ES-I3 (cell line): ENCODE results near the gene FHAD1.

Experiments used
- H3K36me3 ChIP-seq: 2 replicates; pipeline ENCODE4 v1.6.1; 2013; ENCODE audit warnings: mild to moderate bottlenecking, low read length, control low read depth, moderate library complexity; ENCODE audit not compliant: insufficient read depth
- H3K4me1 ChIP-seq: 2 replicates; pipeline ENCODE4 v1.6.1; 2013; ENCODE audit warnings: mild to moderate bottlenecking, control low read depth, low read length; ENCODE audit not compliant: insufficient read depth
- H3K9ac ChIP-seq: 2 replicates; pipeline ENCODE4 v1.6.1; 2013; ENCODE audit warnings: low read depth, mild to moderate bottlenecking, low read length, moderate library complexity
- H3K9me3 ChIP-seq: 2 replicates; pipeline ENCODE4 v1.6.1; 2013; ENCODE audit warnings: mild to moderate bottlenecking, low read length, moderate library complexity; ENCODE audit not compliant: control insufficient read depth, insufficient read depth

Gene FHAD1

DNA sequence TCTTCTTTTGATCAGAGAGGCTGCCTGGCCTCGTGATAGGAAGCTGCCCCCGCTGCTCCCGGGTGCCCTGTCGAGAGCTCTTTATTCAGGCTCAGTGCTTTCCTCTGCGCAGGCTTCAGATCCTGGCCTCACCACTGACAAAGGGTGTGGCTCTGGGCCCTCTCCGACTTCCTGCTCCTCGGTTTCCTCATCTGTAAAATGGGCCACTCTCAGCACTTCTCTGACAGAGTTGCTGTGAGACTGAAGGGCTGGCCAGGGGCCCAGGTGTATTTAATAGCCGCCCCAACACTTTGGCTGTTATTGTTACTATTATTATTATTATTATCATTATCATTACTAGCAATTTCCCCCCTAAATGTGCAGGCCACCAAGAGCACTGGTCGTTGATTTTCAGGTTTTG lies 101.6 kb downstream of the FHAD1 start:
- H3K4me1 ChIP-seq, result peaks cover 4% of the 10 kb centered on the region; the same call in 1 of the 2 replicates
- H3K9me3 ChIP-seq, result no peaks in the 10 kb centered on the region
- no peaks in the 10 kb centered on the region for H3K36me3 ChIP-seq
- no peak overlapping the region for H3K9ac ChIP-seq

DNA sequence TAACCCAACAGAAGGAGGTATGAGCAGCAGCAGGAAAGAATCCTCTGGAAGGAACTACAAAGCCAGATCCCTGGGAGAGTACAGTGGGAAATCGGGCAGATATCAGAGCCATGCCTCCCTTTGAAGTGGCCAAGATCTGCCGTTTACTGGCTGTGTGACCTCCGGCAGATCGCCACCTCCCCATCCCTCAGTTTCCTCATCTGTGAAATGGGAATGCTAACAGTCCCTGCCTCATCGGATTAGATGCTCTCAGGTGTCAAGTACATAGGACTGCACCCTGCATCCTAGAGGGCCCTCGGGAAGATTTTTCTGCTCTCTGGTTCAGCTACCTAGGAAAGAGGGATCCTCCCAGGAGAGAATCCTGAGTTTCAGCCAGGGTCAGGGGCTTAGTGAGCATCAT lies 102.1 kb downstream of the FHAD1 start:
- Histone ChIP-seq H3K4me1 (peaks cover 4% of the 10 kb centered on the region; the same call in 1 of the 2 replicates), H3K9me3 (no peaks in the 10 kb centered on the region), H3K36me3 (no peaks in the 10 kb centered on the region), H3K9ac (no peak overlapping the region)

DNA sequence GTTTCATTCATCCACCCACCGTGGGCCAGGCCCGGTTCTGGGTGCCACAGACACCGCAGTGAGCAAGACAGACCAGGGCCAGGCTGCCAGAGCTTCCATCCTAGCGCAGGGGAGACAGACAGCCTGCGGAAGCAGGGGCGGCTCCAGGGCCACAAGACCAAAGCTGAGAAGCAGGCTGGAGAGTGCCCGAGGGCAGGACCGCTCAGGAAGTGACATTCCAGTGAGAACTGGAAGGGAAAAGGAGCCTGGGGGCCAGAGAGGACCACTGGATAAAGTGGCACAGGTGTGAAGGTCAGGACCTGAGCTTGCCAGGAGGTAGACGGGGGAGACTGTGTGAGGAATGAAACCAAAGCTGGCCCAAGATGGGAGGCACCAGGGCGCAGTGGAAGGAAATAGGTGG lies 103.1 kb downstream of the FHAD1 start:
- H3K4me1 ChIP-seq, result peaks cover 4% of the 10 kb centered on the region; the same call in 1 of the 2 replicates
- no peak overlapping the region for H3K9ac ChIP-seq
- H3K9me3 ChIP-seq, result no peaks in the 10 kb centered on the region
- H3K36me3 ChIP-seq, result no peaks in the 10 kb centered on the region

GRCh38 chr1:15350551-15351200 lies 103.7 kb downstream of the FHAD1 start:
- no peak overlapping the region for H3K9ac ChIP-seq
- H3K36me3 ChIP-seq, result no peaks in the 10 kb centered on the region
- no peaks in the 10 kb centered on the region for H3K9me3 ChIP-seq
- peaks cover 4% of the 10 kb centered on the region; the same call in 1 of the 2 replicates for H3K4me1 ChIP-seq

GRCh38 chr1:15351310-15351709 lies 104.3 kb downstream of the FHAD1 start:
- Histone ChIP-seq H3K36me3 (no peaks in the 10 kb centered on the region), H3K9ac (no peak overlapping the region), H3K9me3 (no peaks in the 10 kb centered on the region), H3K4me1 (peaks cover 4% of the 10 kb centered on the region; the same call in 1 of the 2 replicates)

GRCh38 chr1:15352128-15352957 lies 105.3 kb downstream of the FHAD1 start:
- Histone ChIP-seq H3K4me1 (peaks cover 4% of the 10 kb centered on the region; the same call in 1 of the 2 replicates), H3K9me3 (no peaks in the 10 kb centered on the region), H3K36me3 (no peaks in the 10 kb centered on the region), H3K9ac (no peak overlapping the region)

GRCh38 chr1:15353839-15354579 lies 107.0 kb downstream of the FHAD1 start:
- Histone ChIP-seq H3K9ac (no peak overlapping the region), H3K4me1 (peaks cover 4% of the 10 kb centered on the region; the same call in 1 of the 2 replicates), H3K9me3 (no peaks in the 10 kb centered on the region)

DNA sequence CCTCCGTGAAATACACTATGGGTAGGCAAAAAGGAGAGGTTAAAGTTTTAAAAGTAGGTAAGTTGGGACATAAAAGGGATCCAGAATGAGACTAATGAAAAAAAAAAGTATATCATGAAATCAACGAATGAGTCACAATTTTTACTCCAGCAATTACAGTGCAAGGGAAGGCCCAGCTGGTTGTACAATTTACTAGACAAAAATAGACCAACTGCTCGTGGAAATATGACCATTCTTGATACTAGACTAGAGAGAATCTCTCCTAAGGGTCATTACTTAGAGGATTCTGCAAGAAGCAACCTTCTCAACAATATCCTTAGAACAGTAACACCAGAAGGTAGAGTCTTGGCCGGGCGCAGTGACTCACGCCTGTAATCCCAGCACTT lies 107.5 kb downstream of the FHAD1 start:
- H3K36me3 ChIP-seq, result no peaks in the 10 kb centered on the region
- no peak overlapping the region for H3K9ac ChIP-seq

More at GRCh38 chr1:15353839-15354579, 107.0 kb downstream of the FHAD1 start:
- no peaks in the 10 kb centered on the region for H3K36me3 ChIP-seq

GRCh38 chr1:15355968-15356625 lies 109.1 kb downstream of the FHAD1 start:
- no peak overlapping the region for H3K9ac ChIP-seq

More for the DNA sequence above, 107.5 kb downstream of the FHAD1 start:
- peaks cover 4% of the 10 kb centered on the region; the same call in 1 of the 2 replicates for H3K4me1 ChIP-seq
- no peaks in the 10 kb centered on the region for H3K9me3 ChIP-seq

DNA sequence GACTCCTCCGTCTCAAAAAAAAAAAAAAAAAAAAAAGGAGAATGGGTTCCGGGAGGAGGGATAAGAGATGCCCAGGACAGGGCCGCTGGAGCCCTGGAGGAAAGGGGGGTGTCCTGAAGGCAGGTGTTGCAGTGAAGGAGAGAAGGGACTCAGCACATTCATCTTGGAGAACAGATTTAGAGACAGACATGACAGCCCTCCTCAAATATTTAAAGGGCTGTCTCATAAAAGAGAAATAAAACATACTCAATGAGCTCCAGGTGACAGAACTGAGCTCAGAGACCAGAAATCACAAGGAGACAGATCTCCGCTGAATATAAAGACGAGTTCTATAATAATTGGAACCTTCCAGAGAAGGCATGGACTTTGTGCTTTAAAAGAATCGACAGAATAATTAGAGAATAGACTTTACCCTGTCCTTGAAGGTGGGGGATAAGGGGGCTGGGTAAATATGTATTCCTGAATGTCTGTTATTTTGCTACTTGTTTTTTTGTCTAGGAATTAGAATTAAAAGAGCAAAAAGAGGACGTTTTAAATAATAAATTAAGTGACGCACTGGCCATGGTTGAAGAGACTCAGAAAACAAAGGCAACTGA lies 110.7 kb downstream of the FHAD1 start:
- no peaks in the 10 kb centered on the region; the same call in 1 of the 2 replicates for H3K4me1 ChIP-seq
- H3K9me3 ChIP-seq, result no peaks in the 10 kb centered on the region
- H3K9ac ChIP-seq, result no peak overlapping the region

More at GRCh38 chr1:15355968-15356625, 109.1 kb downstream of the FHAD1 start:
- Histone ChIP-seq H3K36me3 (no peaks in the 10 kb centered on the region), H3K9me3 (no peaks in the 10 kb centered on the region), H3K4me1 (no peaks in the 10 kb centered on the region; the same call in 1 of the 2 replicates)

DNA sequence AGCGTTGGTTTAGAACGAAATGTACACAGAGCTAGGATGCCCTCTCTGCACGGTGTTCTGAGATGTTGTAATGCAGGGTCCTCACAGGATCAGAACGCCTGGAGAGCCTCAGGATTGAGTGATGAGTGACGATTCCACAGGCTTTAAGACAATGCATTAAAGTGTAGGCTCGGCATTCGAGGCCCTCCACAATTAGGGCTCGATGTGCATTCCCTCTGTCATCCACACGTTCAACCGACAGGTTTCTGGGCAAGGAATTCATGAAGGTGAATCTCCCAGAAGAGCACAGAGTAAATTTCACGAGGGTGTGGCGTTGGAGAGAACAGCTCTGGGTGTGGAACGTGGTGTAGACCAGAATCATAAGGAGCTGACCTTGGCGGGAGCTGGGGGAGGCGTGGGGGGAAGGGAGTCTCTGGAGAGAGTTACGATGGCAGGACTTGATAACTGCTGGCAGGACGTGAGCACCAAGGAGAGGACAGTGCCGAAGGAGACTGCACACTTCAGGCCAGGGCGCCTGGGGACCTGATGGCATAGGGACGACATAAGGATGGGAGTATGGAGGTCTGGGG lies 111.6 kb downstream of the FHAD1 start:
- H3K9me3 ChIP-seq, result no peaks in the 10 kb centered on the region
- no peak overlapping the region for H3K9ac ChIP-seq
- no peaks in the 10 kb centered on the region for H3K36me3 ChIP-seq
- no peaks in the 10 kb centered on the region; the same call in 1 of the 2 replicates for H3K4me1 ChIP-seq

More for the DNA sequence above, 110.7 kb downstream of the FHAD1 start:
- no peaks in the 10 kb centered on the region for H3K36me3 ChIP-seq

DNA sequence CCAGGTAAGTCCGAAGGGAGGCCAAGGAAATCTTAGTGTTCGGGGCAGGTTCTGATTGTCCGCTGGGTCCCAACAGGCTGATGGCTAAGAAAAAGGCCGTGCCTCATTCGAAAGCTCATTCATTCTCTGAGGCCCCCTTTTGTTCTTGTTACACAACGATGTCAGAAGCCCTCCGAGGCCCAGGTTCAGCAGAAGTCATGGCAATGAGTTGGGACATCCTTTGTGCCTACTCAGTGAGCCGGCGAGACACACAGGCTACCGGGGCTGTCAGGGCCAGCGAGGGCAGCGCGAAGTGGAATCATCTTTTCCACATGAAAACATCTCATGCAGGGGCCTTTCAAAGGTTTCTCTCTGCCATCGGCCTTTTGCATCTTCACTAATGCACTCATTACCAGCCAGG lies 113.7 kb downstream of the FHAD1 start:
- Histone ChIP-seq H3K4me1 (no peaks in the 10 kb centered on the region; the same call in 1 of the 2 replicates), H3K9me3 (no peaks in the 10 kb centered on the region), H3K9ac (no peak overlapping the region), H3K36me3 (no peaks in the 10 kb centered on the region)

DNA sequence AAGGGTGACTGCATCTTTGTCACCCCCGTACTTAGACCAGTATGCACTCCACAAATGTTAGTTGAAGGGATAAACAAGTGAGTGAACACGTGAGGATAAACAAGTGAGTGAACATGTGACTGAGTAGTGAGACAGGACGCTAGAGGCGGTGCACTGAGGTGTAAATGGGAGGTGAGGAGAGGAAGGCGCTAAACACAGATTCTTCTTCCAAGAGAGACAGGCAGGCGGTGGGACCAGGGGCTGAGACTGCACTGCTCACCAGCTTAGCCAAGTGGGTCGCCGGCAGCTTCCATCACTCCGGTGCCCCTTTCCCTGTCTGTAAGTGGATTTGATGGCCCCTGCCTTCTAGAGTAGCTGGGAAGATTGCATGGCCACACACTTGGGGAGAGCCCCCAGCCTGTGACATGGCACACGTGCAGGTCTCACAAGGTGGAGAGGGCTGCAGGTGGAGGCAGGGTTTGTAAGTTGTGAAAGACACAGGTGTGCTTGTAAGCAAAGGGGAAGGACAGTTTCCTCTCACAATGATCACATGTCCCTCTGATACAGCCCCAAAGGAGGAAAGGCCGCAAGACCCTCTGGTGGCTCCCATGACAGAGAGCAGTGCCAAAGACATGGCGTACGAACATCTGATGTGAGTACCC lies 115.2 kb downstream of the FHAD1 start:
- H3K9ac ChIP-seq, result no peak overlapping the region
- no peaks in the 10 kb centered on the region for H3K9me3 ChIP-seq
- H3K36me3 ChIP-seq, result no peaks in the 10 kb centered on the region
- no peaks in the 10 kb centered on the region; the same call in 1 of the 2 replicates for H3K4me1 ChIP-seq
